GM19468 (cell line): ENCODE results near the gene PROC.
"Not testable (repeated sequence)": the region's sequence is repeated elsewhere in the genome, so short reads cannot be mapped to it uniquely, and the experiment has no call there.

Experiments
- ATAC-seq: cut with Tn5 transposase; IDR thresholded peaks from one replicate; pipeline ENCODE4 v1.9.1; 2021; ENCODE audit warnings: mild to moderate bottlenecking, moderate library complexity, moderate number of reproducible peaks; ENCODE audit not compliant: unreplicated experiment; ENCODE audit errors: extremely low read depth

The PROC gene

DNA sequence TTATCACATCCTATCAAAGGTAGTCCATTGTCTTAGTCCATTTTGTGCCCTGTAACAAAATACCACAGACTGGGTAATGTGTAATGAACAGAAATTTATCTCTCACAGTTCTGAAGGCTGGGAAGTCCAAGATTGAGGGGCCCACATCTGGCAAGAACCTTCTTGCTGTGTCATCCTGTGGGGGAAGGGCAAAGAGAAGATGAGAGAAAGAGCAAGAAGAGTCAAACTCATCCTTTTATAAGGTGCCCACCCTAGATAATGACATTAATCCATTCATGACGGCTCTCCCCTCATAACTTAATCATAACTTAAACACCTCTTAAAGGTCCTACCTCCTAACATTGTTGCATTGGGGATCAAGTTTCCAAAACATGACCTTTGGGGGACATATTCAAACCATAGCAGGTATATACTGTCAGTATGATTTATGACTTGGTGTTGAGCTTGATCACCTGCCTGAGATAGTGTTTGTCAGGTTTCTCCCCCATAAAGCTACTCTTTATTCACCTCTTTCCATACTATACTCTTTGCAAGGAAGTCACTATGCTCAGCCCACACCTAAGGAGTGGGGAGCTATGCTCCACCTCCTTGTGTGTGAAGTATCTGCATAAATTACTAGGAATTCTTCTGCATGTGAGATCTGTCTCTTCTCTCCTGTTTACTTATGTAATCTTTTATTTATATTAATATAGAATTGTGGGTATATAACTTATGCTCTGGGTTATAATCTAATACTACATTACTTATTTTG lies 25.2 kb upstream of the PROC start:
- no peak for ATAC-seq

DNA sequence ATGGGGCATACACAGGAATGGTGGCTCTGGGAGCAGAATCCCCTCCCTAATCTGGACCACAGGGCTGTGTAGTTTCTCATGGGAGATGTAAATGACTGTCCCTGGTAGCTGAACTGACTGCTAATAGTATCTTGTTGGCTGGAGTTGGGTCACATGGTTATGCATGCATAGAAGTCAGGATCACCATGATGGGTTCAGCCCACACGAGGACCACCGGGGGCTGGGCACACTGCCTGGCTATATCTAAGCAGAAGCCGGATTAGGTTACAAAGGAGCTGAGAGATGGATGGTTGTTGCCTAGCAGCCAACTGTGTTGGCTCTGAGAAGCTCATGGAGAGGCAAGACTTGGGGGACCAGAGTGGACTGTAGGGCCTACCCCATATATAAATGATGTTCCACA lies 23.7 kb upstream of the PROC start:
- ATAC-seq: no peak

DNA sequence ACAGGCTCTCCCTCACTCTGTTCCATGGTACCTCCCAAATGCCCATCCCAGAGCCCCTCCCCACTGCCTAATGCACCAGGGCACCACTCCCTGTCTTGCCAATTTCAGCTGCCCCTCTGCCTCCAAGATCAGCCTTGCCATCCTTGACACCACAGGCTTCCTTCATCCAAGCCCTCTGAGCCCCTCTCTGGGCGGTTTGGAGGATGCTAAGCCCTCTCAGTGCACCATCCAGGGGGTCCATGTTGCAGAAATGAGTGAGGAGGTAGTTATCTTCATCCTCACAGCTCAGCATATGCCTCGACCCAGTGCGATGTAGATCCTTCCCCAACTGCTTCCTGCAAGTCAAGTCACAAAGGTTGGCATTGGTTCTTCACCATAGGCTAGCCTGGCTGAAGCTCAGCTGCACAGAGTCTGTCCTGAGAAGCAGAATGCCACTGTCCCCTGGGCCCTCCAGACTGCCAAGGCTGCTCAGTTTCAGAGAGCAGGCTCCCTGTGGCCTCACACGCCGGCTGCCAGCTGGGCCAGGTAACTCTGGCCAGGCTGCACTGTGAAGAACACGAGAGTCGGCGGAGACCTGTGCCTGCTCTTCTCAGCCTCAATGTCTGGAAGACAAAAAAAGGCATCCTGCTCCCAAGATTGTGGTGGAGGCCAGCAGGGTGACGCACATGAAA lies 20.5 kb upstream of the PROC start:
- ATAC-seq: no peak

DNA sequence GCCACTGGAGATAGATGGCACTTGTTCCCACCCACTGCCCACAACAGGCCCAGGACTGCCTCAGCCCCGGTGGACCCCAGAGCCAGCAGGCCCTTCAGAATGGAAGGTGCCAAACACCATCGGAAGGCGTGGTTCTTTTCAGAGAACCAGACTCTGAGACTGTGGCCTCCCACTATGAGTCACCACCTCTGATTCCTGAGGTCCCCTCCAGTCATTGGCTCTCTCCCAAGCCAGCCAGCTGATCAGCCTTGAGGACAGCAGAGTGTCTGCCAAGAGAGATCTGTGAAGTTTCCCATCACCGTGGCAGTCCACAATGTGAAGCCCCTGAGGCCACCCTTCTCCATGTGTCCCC lies 20.0 kb upstream of the PROC start:
- peak; percentile 70 for ATAC-seq

DNA sequence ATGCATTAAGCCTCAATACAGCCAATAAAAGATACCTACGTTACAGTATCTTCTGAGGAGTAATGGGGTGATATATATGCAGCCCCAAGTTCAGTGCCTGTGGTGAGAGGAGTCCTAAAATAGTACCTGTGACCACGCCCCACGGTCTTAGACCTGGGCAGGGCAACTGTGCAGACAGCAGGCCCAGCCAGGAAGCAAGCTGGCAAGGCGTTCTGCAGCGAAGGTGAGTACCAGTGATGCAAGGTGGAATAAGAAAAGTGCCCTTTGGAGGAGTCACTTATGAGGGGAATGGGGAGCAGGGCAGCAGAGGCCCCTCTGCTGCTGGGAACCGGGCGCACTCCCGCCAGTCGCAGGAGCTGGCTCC lies 17.7 kb upstream of the PROC start:
- ATAC-seq: no peak

DNA sequence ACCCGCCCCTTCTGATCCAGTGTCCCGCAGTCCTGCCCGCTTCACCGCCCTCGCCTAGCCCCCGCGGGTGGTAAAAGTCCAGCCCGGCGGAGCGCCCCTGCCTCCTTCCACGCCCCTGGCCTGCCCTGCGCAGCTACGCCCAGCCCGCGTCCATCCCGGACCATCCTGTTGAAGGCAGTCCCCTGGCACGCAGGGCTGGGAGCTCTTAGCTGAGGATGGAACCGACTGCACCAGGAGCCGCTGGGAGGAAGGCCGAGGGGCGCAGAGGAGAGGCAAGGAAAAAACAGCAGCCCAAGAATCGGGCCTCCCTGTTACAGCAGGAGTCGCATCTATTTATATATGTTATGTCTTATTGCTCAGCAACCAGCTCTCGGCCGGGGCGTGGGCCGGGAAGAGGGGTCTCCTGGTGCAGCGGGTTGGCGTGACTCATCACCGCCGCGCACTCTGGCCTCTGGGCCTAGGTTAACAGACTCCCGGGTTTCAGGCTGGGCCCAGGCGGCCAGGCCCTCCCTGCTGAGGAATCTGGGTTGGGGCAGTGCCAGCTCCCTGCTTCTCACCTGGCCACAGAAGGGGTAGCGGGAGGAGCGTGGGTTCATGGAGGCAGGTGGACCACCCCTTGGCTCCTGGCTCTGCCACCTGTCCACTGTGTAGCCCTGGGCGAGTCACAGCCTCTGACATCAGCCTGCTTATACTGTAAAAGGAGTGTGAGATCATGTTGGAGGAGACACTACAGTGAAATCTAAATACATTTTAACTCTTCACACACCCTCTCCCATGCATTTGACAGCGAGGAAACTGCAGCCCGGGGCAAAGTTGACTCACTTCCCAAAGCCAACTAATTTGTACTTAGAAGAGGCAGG lies 17.1 kb upstream of the PROC start:
- no peak for ATAC-seq

DNA sequence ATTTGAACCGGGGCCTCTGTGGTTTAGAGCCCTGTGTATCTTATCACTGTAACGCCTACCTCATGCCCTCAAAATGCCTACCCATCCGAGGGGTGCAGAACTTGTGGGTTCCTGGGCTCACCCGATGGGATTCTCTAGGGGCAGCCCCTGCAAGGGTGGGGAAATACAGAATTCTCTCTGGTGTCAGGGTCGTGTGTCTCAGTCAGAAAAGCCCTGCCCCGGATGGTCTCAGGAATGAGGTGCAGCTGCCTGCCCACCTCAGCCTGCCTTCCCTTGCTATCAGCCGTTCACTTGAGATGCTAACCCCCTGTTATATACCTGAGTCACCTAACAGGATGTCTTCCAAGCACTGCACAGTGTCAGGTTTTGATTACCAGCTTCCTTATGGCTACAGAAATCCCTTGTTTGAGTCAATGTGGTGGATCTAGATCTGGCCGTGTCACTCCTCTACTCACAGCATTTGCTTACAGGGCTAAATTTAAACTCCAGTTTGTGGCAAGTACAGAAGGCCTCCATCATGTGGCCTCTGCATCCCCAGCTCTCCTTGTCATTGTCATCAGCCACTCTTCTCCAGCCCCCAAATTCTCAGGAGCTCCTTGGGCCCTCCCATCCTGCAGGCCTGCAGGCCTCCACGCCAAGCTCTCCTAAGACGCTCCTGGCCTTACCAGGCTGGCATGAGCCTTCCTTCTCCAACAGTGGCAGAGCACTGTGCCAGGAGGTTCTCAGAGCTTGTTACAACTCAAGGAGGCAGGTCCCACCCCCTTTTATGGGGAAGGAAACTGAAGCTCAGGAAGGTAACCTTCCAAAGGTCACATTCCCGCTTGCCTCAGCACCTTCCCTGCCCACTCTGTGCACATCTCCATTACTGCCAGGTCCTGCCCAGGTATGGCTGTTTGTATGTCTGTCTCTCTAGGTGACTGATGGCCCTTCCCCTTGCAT lies 16.2 kb upstream of the PROC start:
- no peak for ATAC-seq

DNA sequence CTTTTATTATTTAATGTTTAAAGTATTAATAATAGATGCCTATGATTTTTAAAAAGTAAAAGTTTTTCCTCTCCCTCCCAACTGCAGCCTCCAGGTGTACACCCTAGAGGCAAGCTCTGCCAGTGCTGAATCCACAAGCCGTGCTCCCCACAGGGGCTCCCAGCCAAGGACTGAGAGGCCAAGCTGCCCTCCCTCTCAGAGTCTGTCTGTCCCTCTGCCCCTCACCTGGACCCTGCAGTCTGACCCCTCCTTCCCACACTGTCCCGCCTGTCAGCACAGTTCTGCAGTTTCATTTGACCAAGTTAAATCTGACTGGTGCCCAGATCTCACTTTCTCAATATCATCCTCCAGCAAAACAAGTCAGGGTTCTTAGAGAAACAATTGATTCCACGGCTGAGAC lies 14.8 kb upstream of the PROC start:
- ATAC-seq: no peak

DNA sequence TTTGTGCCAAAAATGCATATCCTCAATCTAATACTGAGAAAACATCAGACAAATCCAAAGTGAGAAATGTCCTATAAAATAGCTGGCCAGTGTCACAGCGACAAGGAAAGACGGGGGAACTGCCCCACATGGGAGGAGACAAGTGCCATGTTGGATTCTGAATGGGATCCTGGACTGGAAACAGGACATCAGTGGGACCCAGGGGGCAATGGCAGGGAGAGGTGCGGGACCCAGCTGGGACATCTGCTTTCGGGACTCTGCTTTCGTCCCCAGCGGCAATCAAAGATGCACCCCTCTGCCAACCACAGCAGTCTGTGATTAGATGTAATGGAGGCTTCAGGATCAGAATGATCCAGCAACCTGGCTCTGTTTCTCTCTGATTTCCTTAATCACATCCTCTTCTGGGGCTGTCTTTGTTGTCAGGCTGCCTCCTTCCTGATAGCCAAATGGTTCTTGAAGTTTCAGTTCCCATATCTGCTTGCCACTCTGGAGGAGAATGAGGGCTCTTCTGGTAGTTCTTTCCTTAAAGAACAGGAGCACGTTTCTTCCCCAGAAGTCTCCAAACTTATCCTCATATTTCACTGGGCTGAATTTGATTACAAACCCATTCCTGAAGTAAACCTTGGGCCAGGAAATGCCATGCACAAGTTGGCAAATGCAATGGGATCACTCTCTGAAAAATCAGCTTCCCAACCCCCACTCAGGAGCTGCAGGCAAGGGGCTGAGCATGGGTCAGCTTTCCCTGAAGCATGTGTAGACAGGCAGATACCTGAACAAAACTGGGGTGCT lies 13.6 kb upstream of the PROC start:
- ATAC-seq: no peak

DNA sequence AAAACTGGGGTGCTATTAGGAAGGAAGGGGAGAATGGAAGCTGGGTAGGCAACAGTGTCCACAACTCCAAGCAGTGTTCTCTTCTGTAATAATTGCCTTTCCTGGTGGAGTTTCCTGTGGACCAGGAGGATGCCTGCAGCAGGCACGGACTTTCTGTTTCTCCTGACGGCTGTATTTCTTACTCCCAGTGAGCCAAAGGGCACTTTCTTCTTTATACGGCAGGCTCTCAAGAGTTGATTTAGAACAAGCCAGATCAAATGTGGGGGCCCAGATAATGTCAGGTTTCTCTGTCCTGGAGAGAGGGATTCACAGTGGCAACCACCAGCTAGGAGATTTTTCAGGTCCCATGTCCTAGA lies 13.0 kb upstream of the PROC start:
- ATAC-seq: no peak

DNA sequence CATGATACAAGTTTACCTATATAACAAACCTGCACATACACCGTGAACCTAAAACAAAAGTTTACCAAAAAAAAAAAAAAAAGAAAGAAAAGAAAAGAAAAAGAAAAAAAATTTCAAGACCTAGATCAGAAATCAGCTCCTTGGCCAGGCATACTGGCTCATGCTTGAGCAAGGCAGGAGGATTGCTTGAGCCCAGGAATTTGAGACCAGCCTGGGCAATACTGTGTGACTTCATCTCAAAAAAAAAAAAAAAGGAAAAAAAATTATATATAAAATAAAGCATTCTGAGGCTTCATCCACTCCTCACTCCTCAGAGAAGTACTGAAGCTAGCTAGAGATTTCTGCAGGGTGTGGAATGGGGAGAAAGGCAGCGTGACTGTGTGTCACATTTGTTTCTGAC lies 11.8 kb upstream of the PROC start:
- no peak for ATAC-seq

DNA sequence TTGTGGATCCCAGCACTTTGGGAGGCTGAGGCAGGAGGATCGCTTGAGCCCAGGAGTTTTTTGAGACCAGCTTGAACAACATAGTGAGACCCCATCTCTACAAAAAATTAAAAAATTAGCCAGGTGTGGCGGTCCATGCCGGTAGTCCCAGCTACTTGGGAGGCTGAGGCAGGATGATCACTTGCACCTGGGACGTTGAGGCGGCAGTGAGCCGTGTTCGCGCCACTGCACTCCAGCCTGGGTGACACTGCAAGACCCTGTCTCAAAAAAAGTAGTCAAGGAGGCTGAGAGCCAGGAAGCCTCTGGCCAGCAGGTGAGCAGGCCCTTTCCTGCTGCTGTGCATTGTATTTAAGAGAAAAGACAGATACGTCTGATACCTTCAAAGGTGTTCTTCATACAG lies 11.1 kb upstream of the PROC start:
- no peak for ATAC-seq

DNA sequence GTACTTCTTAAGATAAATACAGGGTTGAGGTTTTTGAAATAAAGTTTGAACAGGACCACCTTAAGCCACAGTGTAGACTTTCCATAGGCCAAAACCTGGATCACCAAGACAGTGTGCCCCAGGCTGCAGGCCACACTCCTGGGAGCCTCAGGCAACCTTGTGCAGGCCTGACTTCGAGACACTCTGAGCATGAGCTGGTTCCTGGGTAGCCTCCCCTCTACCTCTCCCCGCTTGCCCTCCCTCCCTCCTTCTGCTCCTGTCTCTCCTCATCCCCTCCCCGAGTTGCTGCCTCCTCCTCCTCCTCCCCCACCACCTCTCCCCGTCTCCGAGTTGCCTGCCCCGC lies 10.6 kb upstream of the PROC start:
- ATAC-seq: no peak

DNA sequence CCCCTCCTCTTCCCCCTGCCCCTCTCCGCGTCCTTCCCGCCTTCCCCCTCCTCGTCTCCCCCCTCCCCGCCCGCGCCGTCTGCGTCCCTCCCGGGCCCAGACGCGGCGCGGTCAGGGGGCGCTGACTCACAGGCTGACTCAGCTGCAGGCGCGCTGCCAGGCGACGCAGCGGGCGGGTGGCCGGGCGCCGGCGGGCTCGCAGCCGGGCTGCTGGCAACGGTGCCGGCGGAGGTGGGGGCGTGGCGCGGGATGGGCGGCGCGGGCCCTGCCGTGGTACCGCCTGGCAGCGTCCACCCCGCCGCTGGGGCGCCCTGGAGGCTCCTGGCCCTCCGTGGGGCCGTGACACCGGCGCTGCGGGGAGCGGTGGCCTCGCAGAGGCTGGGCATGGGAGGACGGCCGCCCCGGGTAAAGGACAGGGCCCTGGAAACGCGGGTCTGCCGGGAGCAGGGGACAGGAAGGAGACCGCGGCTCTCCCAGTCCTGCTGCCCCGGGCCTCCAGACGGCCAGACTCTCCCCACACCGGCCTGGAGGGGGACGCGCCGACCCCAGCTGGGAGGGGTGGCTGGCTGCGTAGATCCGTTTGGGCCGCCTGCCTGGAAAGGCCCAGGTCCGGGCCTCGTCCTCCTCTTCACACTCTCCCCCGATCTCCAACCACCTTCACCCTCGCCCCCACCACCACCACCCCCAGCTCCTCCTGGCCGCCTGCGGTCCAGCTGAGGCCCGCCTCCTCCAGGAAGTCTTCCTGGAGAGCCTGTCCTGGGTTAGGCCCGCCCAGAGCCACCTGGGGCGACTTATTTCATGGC lies 10.0 kb upstream of the PROC start:
- peak; percentile 81 for ATAC-seq

DNA sequence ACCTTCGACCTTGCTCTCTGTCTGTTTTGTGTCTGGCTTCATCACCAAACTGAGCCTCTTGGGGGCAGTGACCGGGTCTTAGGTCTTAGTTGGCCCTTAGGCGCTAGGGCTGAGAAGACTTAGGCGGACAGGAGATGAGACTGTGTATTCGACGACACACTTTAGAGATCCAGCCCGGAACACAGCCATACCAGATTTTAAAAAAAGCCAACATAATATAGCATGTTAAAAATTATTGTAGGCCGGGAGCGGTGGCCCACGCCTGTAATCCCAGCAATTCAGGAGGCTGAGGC lies 9.5 kb upstream of the PROC start:
- ATAC-seq: no peak

DNA sequence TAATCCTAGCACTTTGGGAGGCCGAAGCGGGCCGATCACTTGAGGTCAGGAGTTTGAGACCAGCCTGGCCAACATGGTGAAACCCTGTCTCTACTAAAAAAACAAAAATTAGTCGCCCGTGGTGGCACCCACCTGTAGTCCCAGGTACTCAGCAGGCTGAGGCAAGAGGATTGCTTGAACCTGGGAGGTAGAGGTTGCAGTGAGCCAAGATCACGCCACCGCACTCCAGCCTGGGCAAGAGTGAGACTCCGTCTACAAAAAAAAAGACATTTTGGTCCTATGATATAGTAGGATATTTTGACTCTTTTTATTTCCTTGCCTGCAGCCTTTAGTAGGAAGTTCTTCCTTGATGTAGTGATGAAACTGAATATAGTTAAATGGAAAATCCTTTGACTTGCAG lies 8.5 kb upstream of the PROC start:
- ATAC-seq: not testable (repeated sequence)

DNA sequence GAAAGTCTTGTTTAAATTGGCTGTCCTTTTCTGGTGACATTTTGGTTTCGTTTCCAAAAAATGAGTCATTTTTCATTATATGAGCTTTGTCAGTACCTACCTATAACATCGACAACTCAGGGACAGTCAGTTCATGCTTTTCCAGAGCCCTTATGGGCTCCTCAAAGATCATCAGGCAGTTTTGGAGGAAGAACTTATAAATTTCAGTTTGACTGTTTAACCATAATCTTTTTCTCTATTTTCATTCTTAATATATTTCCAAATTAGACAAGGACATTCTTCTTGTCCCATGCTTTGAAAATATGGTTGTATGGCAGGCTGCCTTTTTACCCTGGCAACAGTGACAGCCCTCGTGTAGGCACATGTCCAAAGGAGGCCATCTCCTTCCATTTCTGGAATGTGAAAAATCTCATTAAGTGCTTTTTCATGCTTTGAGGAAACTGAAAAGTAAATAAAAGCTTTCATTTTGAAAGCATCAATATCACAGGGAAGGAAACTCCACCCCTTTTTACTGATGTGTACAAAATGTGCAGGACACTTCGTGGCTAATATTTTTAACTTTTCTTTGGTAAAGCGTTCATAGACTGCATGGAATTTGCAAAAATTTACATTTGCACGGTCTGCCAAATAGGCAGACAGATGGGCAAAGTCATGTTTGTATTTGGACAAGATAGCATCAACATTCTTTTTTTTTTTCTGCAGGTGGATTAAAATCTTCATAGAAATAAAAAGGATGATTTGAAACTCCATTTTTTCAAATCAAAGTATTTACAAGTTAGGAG lies 7.2 kb upstream of the PROC start:
- peak; percentile 20 for ATAC-seq

DNA sequence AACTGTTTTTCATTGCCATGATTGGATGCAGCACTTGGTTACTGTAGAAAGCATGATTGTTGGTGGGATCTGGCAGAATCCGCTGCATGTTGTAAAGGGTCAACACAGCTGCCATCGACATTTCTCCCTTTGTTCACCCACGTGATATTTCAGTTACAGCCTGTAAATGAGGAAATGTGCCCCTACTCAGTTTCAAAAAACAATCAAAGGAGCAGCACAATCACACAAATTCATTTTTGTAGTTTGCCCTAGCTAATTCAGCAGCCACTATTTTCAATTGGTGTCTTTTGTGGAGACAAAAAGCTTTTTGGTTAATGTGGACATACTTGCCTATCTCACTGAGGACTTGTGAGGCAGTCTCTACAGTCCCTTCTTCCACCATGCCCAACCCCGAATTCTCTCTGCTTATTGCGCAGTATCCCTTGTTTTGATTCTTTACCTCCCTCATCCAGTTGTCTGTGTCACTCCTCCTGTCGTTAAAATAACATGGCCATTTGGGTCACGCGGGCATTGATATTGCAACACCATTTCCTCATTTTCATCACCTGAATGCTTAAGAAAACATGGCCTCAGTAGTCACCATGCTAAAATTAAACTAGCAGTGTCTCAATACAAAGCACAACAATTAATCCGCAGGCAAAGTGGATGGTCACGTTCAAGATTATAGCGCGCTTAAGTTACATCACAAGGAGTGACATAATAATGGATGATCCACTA lies 6.4 kb upstream of the PROC start:
- ATAC-seq: no peak
